Fibroblast of skin of back (primary cell): ENCODE results near the gene ALK.
"Not testable (repeated sequence)": the region's sequence is repeated elsewhere in the genome, so short reads cannot be mapped to it uniquely, and the experiment has no call there.

Experiments
- DNase-seq: peaks from one replicate; pipeline ENCODE4 v3.0.0-alpha.2; 2013

ALK gene

GRCh38 chr2:29269095-29269764 is 652.2 kb downstream of the ALK start:
- no peak for DNase-seq

GRCh38 chr2:29267720-29268119 is 653.7 kb downstream of the ALK start:
- no peak for DNase-seq

GRCh38 chr2:29263886-29264285 is 657.5 kb downstream of the ALK start:
- DNase-seq = no peak

DNA sequence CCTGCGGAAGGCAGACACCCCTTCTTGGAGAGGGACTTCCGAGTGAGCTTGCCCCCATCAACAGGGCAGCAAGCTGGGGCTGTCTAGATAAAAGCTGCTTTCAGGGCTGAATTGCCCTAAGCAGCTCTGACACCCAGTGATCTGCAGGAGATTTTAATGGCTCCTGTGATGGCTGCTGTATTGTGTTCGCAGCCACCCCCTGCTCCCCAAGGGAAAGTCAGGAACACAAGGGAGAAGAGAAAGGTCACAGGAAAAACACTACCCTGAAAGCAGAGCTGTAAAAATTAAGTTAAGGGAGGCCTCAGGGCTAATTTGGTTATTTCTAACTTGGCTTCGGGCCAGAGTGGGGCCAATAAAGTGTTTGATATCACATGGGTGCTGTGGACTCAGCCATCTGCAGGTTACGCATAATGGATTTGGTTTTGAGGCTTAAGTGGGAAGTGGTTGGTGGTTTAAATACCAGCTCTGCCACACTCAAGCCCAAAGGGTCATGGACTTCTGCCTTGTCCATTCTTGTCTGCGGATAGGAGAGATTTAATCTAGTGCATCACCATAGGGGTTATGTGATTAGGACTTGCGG is 658.6 kb downstream of the ALK start:
- DNase-seq = no peak

DNA sequence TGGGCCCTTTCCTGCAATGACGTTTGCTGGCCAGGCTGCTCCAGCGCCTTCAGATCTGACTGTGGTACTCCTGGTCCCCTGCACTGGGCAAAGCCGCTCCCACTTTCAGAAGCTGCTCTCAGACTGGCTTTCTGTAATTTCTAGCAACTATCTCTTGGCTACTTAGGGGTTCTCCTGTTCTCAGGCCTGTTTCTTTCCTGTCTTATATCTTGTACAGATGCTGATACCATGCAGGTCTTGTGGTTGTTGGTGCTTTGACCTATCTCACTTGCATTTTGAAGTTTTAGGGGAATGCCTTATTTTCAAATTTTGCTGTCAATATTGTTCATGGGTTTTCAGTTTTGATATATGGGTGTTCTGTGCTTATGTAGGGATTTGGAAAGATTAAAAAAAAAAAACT is 660.4 kb downstream of the ALK start:
- no peak for DNase-seq

GRCh38 chr2:29260142-29260772 is 661.1 kb downstream of the ALK start:
- DNase-seq = peak; percentile 80

- DNase-seq = peak; percentile 83
These were observed 662.2 kb downstream of the ALK start for GRCh38 chr2:29259221-29259620.

DNA sequence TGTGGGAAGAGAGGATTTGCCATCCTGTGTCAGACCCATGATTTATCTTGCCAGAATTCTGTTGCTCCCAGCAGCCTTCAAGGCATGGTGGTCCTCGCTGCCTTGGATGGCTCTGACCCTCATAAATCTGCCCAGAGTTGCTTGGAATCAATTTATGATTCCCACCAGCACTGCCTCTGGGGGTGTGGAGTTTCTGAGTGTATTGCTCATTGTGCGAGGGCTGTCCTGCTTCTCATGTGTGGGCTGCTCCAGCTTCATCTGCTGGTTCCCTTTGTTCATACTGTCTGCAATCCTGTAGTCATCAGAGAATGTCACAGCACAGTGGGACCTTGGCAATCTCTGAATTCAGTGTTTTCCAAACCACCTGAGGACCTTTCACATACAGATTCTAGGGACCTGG is 666.4 kb downstream of the ALK start:
- no peak for DNase-seq

DNA sequence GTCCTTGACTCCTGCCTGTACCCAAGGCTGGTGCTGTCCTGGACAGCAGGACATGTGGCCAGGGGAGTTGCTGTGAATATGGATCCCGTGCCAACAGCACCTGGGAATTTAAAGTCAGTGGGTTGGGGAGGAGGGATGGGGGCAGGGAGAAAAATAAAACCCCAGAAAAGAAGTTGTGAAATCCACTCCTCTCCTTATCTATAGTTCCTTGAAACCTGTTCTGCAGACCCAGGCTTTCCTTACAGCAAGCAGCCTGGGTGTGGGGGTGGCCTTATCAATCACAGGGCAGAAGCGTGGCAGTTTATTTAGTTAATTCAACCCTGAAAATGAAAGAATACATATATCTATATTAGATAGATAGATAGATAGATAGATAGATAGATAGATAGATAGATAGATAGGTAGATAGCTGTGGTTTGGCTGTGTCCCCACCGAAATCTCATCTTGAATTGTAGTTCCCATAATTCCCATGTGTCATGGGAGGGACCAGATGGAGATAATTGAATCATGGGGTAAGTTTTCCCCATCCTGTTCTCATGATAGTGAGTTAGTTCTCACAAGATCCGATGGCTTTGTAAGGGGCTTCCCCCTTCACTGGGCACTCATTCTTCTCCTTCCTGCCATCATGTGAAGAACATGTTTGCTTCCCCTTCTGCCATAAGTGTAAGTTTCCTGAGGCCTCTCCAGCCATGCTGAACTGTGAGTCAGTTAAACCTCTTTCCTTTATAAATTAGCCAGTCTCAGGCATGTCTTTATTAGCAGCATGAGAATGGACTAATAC is 667.7 kb downstream of the ALK start:
- not testable (repeated sequence) for DNase-seq

GRCh38 chr2:29253026-29253425 is 668.4 kb downstream of the ALK start:
- DNase-seq = no peak

GRCh38 chr2:29251406-29251805 is 670.0 kb downstream of the ALK start:
- DNase-seq = no peak

- no peak for DNase-seq
These were observed 670.4 kb downstream of the ALK start for GRCh38 chr2:29250977-29251376.

- no peak for DNase-seq
These were observed 671.6 kb downstream of the ALK start for GRCh38 chr2:29249666-29250253.

- DNase-seq = no peak
These were observed 674.0 kb downstream of the ALK start for GRCh38 chr2:29247336-29247914.

DNA sequence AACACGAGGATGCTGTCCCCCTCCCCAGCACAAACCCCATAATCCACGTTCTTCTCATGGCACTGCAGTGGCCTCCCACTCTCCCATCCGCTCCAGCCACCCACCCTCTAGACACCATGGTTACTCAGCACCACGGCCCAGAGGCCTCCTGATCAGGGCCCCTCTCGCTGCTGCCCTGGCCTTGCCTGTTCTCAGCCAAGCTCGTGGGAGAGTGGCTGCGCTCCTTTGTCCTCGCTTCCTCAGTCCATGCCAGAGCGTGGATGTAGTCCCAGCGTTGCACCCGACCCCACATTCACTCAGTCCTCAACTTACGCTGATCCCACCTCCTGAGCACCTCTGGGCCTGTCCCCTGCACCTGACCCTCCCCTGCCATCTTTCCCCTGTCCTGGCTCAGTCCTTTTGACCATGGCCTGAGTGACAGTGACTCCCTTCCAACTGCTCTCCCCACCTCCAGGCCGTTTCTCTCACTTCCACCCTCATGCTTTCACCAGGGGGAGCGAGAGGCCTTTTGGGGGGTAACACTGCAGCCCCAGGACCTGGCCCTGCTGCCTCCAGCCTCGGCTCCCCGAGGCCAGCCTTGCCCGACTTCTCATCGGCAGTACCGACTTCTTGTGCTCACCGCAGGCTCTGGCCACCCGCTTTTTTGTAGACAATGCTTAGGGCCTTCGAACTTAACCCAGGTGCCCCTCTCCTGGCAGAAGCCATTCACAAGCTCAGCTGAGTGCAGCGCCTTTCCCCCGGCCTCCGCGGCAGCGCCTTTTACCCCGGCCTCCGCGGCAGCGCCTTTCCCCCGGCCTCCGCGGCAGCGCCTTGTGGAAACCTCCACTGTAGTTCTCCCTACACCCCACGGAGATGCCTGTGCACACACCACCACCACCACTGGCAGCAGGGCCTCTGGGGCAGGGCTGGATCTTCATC is 674.7 kb downstream of the ALK start:
- no peak for DNase-seq

GRCh38 chr2:29245742-29246382 is 675.5 kb downstream of the ALK start:
- DNase-seq = no peak

DNA sequence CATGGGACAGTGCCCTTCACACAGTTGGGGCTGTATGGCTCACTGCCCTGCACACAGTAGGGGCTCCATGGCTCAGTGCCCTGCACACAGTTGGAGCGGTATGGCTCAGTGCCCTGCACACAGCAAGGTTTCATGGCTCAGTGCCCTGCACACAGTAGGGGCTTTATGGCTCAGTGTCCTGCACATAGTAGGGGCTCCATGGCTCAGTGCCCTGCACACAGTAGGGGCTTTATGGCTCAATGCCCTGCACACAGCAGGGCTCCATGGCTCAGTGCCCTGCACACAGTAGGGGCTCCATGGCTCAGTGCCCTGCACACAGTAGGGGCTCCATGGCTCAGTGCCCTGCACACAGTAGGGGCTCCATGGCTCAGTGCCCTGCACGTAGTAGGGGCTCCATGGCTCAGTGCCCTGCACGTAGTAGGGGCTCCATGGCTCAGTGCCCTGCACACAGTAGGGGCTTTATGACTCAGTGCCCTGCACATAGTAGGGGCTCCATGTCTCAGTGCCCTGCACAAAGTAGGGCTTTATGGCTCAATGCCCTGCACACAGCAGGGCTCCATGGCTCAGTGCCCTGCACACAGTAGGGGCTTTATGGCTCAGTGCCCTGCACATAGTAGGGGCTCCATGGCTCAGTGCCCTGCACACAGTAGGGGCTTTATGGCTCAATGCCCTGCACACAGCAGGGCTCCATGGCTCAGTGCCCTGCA is 676.2 kb downstream of the ALK start:
- DNase-seq = not testable (repeated sequence)

- DNase-seq = no peak
These were observed 678.6 kb downstream of the ALK start for GRCh38 chr2:29242621-29243375.

GRCh38 chr2:29241955-29242565 is 679.3 kb downstream of the ALK start:
- no peak for DNase-seq
